IgD-negative memory B cell (primary cell): ENCODE results near the gene TCF21. TPM values are rescaled to one million over a fixed set of nuclear protein-coding genes. Genes with fewer than 3 reads are reported as not detected.

Source experiments
- H3K27ac Mint-ChIP-seq, 3 donors: one replicate each; pipeline ENCODE4 v1.8.0; 2020 to 2022; ENCODE audit warnings: mild to moderate bottlenecking in 3 of 3, mixed read lengths in 3 of 3, moderate library complexity in 1 of 3
- H3K27me3 Mint-ChIP-seq: one replicate; pipeline ENCODE4 v1.8.0; 2021; ENCODE audit warnings: mixed read lengths
- H3K36me3 Mint-ChIP-seq: one replicate; pipeline ENCODE4 v1.8.0; 2020; ENCODE audit warnings: mild to moderate bottlenecking, mixed read lengths
- H3K4me1 Mint-ChIP-seq, 3 donors: one replicate each; pipeline ENCODE4 v1.8.0; 2020 to 2022; ENCODE audit warnings: mixed read lengths in 3 of 3, mild to moderate bottlenecking in 1 of 3
- H3K4me3 Mint-ChIP-seq, 4 donors: one replicate each; pipeline ENCODE4 v1.8.0; 2020 to 2022; ENCODE audit warnings: mild to moderate bottlenecking in 4 of 4, mixed read lengths in 4 of 4, moderate library complexity in 3 of 4
- H3K9me3 Mint-ChIP-seq, 3 donors: one replicate each; pipeline ENCODE4 v1.8.0; 2020 to 2021; ENCODE audit warnings: mixed read lengths in 3 of 3, mild to moderate bottlenecking in 1 of 3
- polyA plus RNA-seq: library from polyadenylated mRNA; unstranded; fragments of 300-500 nt; fragmentation: Illumina TruSeq; gene quantifications from one replicate; pipeline ENCODE4 v1.2.3, GENCODE V29; 2021

Gene TCF21
- polyA plus RNA-seq, 1 donor from 2014 or later = not detected

- Mint-ChIP-seq H3K36me3 (no peaks in the 10 kb centered on the region), H3K4me3 (no peak overlapping the region), H3K27me3 (peaks cover 9% of the 10 kb centered on the region), H3K9me3 (peaks cover 0 to 4% (median 0%) of the 10 kb centered on the region in 3 donors), H3K27ac (no peak overlapping the region), H3K4me1 (no peaks in the 10 kb centered on the region)
Observed at GRCh38 chr6:133877116-133877515, 11.8 kb upstream of the TCF21 start.

- H3K27ac Mint-ChIP-seq = no peak overlapping the region
- no peak overlapping the region for H3K4me3 Mint-ChIP-seq
- H3K4me1 Mint-ChIP-seq = no peaks in the 10 kb centered on the region
- no peaks in the 10 kb centered on the region for H3K36me3 Mint-ChIP-seq
- peaks cover 18% of the 10 kb centered on the region for H3K27me3 Mint-ChIP-seq
- H3K9me3 Mint-ChIP-seq = peaks cover 0 to 2% (median 0%) of the 10 kb centered on the region in 3 donors
Observed at GRCh38 chr6:133880006-133880405, 8.9 kb upstream of the TCF21 start.

- H3K27me3 Mint-ChIP-seq = peaks cover 20% of the 10 kb centered on the region
- no peak overlapping the region for H3K4me3 Mint-ChIP-seq
- H3K4me1 Mint-ChIP-seq = no peaks in the 10 kb centered on the region
- no peaks in the 10 kb centered on the region for H3K36me3 Mint-ChIP-seq
- no peak overlapping the region for H3K27ac Mint-ChIP-seq
- H3K9me3 Mint-ChIP-seq = peaks cover 0 to 2% (median 0%) of the 10 kb centered on the region in 3 donors
Observed at GRCh38 chr6:133880896-133881295, 8.0 kb upstream of the TCF21 start.

- H3K27ac Mint-ChIP-seq = no peak overlapping the region
Observed at GRCh38 chr6:133886104-133886775, 2.7 kb upstream of the TCF21 start.

GRCh38 chr6:133887156-133887879, 1.6 kb upstream of the TCF21 start:
- peaks cover 0 to 5% (median 0%) of the 10 kb centered on the region in 3 donors for H3K9me3 Mint-ChIP-seq
- peaks cover 54% of the 10 kb centered on the region for H3K27me3 Mint-ChIP-seq
- H3K27ac Mint-ChIP-seq = peak overlapping the region in 1 of 3 donors; percentile 2
- H3K36me3 Mint-ChIP-seq = no peaks in the 10 kb centered on the region
- H3K4me1 Mint-ChIP-seq = peaks cover 4 to 17% (median 16%) of the 10 kb centered on the region in 3 donors
- no peak overlapping the region for H3K4me3 Mint-ChIP-seq

More at GRCh38 chr6:133886104-133886775, 2.7 kb upstream of the TCF21 start:
- Mint-ChIP-seq H3K27me3 (peaks cover 49% of the 10 kb centered on the region), H3K36me3 (no peaks in the 10 kb centered on the region), H3K9me3 (peaks cover 0 to 5% (median 0%) of the 10 kb centered on the region in 3 donors), H3K4me1 (peaks cover 2 to 16% (median 13%) of the 10 kb centered on the region in 3 donors), H3K4me3 (no peak overlapping the region)

GRCh38 chr6:133887880-133888230, 1.1 kb upstream of the TCF21 start:
- Mint-ChIP-seq H3K27me3 (peaks cover 58% of the 10 kb centered on the region), H3K4me3 (no peak overlapping the region), H3K9me3 (peaks cover 0 to 5% (median 0%) of the 10 kb centered on the region in 3 donors), H3K27ac (peak overlapping the region in 1 of 3 donors; percentile 17), H3K4me1 (peaks cover 4 to 18% (median 16%) of the 10 kb centered on the region in 3 donors), H3K36me3 (no peaks in the 10 kb centered on the region)

- peaks cover 11 to 24% (median 22%) of the 10 kb centered on the region in 3 donors for H3K4me1 Mint-ChIP-seq
- H3K27me3 Mint-ChIP-seq = peaks cover 67% of the 10 kb centered on the region
- no peaks in the 10 kb centered on the region for H3K36me3 Mint-ChIP-seq
- H3K9me3 Mint-ChIP-seq = peaks cover 0 to 3% (median 3%) of the 10 kb centered on the region in 3 donors
- H3K4me3 Mint-ChIP-seq = peak overlapping the region; percentile 47 to 85 (median 68)
- H3K27ac Mint-ChIP-seq = peak overlapping the region in 1 of 3 donors; percentile 18
Observed at GRCh38 chr6:133889557-133890403, 867 bp downstream of the TCF21 start.

GRCh38 chr6:133890711-133891148, 1.8 kb downstream of the TCF21 start:
- H3K4me1 Mint-ChIP-seq = peaks cover 11 to 24% (median 22%) of the 10 kb centered on the region in 3 donors
- peaks cover 73% of the 10 kb centered on the region for H3K27me3 Mint-ChIP-seq
- peak overlapping the region; percentile 70 to 89 (median 82) for H3K4me3 Mint-ChIP-seq
- no peaks in the 10 kb centered on the region for H3K36me3 Mint-ChIP-seq
- H3K27ac Mint-ChIP-seq = peak overlapping the region in 1 of 3 donors; percentile 44
- peaks cover 0 to 3% (median 3%) of the 10 kb centered on the region in 3 donors for H3K9me3 Mint-ChIP-seq

- Mint-ChIP-seq H3K27ac (peak overlapping the region in 1 of 3 donors; percentile 44), H3K4me3 (peak overlapping the region; percentile 70 to 89 (median 82)), H3K27me3 (peaks cover 72% of the 10 kb centered on the region), H3K36me3 (no peaks in the 10 kb centered on the region), H3K4me1 (peaks cover 11 to 24% (median 22%) of the 10 kb centered on the region in 3 donors), H3K9me3 (peaks cover 0 to 3% (median 3%) of the 10 kb centered on the region in 3 donors)
Observed at GRCh38 chr6:133891149-133891926, 2.4 kb downstream of the TCF21 start.

GRCh38 chr6:133891927-133892812, 3.3 kb downstream of the TCF21 start:
- Mint-ChIP-seq H3K27ac (no peak overlapping the region), H3K4me1 (peaks cover 11 to 24% (median 22%) of the 10 kb centered on the region in 3 donors)

GRCh38 chr6:133892813-133893691, 4.1 kb downstream of the TCF21 start:
- Mint-ChIP-seq H3K4me3 (peak overlapping the region; percentile 4 to 80 (median 49)), H3K9me3 (peaks cover 0 to 5% (median 3%) of the 10 kb centered on the region in 3 donors), H3K27ac (peak overlapping the region in 2 of 3 donors; percentile 0 to 5), H3K27me3 (peaks cover 73% of the 10 kb centered on the region), H3K36me3 (no peaks in the 10 kb centered on the region), H3K4me1 (peaks cover 11 to 24% (median 22%) of the 10 kb centered on the region in 3 donors)

More at GRCh38 chr6:133891927-133892812, 3.3 kb downstream of the TCF21 start:
- H3K27me3 Mint-ChIP-seq = peaks cover 74% of the 10 kb centered on the region
- H3K9me3 Mint-ChIP-seq = peaks cover 0 to 3% (median 3%) of the 10 kb centered on the region in 3 donors
- H3K4me3 Mint-ChIP-seq = peak overlapping the region; percentile 68 to 88 (median 79)
- no peaks in the 10 kb centered on the region for H3K36me3 Mint-ChIP-seq

GRCh38 chr6:133893946-133894345, 5.0 kb downstream of the TCF21 start:
- H3K27ac Mint-ChIP-seq = peak overlapping the region in 1 of 3 donors; percentile 64
- H3K4me1 Mint-ChIP-seq = peaks cover 11 to 20% (median 18%) of the 10 kb centered on the region in 3 donors
- H3K36me3 Mint-ChIP-seq = no peaks in the 10 kb centered on the region
- peaks cover 0 to 5% (median 3%) of the 10 kb centered on the region in 3 donors for H3K9me3 Mint-ChIP-seq
- H3K4me3 Mint-ChIP-seq = peak overlapping the region in 1 of 4 donors; percentile 71
- H3K27me3 Mint-ChIP-seq = peaks cover 75% of the 10 kb centered on the region
